Measurements from ENCODE around the gene PKNOX2. TPM values are rescaled to one million over a fixed set of nuclear protein-coding genes. Genes with fewer than 3 reads are reported as not detected.

The PKNOX2 gene
- total RNA-seq, 1 experiment from 2014 or later = 3.7 TPM

DNA sequence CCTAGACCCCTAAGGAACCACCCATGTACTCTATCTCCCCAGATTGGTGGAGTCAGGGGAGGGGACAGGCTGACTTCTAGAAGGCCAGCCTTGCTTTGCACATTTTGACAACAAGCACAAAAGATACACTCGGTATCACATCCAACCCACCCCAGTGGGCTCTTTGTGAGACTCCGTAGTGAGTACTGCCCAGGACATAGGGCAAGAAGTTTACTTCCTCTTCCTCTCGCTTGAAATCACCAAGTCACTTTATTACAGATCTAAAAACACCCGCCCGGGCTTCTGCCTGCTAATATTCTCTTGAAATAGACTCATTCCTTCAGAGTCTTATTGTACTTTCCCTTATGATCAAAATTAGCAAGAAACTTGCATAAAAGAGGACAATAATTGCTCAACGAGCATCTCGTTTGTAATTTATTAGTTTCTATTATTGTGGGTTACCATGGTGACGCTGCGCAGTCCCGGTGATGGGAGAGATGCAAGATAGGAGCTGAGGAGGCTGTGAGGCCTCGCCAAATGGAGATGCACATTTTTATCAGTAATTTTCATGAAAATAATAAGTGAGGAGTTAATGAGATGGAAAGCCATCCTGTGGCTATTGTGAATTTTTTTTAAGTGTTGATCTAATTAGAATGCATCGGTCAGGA lies 234.6 kb downstream of the PKNOX2 start:
- H3K36me3 Mint-ChIP-seq = no peaks in the 10 kb centered on the region
- CTCF ChIA-PET = interaction anchor here (0.6 to 10.4 kb wide), 5 partner anchors 27 to 54 kb away, joined by 3 to 96 read pairs (median 5); no protein-coding TSS in a partner anchor
- no peak overlapping the region for H3K4me3 Mint-ChIP-seq
- no peak for ATAC-seq
- TF ChIP-seq CREB1 (CRISPR knock-in tag; IDR thresholded peaks at IDR 0.05) (no peak), GTF2I (CRISPR knock-in tag; conservative IDR thresholded peaks at IDR 0.05) (no peak), ZNF232 (CRISPR knock-in tag; IDR thresholded peaks at IDR 0.05) (no peak), ESRRA (CRISPR knock-in tag; IDR thresholded peaks at IDR 0.05; ENCODE audit: borderline replicate concordance) (no peak), SOX15 (CRISPR knock-in tag; IDR thresholded peaks at IDR 0.05) (no peak), GABPB1 (CRISPR knock-in tag; IDR thresholded peaks at IDR 0.05) (no peak), SMAD4 (CRISPR knock-in tag; IDR thresholded peaks at IDR 0.05) (no peak)
- TF ChIP-seq, protein P1, sequence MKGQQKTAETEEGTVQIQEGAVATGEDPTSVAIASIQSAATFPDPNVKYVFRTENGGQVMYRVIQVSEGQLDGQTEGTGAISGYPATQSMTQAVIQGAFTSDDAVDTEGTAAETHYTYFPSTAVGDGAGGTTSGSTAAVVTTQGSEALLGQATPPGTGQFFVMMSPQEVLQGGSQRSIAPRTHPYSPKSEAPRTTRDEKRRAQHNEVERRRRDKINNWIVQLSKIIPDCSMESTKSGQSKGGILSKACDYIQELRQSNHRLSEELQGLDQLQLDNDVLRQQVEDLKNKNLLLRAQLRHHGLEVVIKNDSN (CRISPR knock-in tag; IDR thresholded peaks at IDR 0.05) = no peak
- TF ChIP-seq, protein P2, sequence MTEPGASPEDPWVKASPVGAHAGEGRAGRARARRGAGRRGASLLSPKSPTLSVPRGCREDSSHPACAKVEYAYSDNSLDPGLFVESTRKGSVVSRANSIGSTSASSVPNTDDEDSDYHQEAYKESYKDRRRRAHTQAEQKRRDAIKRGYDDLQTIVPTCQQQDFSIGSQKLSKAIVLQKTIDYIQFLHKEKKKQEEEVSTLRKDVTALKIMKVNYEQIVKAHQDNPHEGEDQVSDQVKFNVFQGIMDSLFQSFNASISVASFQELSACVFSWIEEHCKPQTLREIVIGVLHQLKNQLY (CRISPR knock-in tag; IDR thresholded peaks at IDR 0.05) = no peak
- TF ChIP-seq, protein P3, sequence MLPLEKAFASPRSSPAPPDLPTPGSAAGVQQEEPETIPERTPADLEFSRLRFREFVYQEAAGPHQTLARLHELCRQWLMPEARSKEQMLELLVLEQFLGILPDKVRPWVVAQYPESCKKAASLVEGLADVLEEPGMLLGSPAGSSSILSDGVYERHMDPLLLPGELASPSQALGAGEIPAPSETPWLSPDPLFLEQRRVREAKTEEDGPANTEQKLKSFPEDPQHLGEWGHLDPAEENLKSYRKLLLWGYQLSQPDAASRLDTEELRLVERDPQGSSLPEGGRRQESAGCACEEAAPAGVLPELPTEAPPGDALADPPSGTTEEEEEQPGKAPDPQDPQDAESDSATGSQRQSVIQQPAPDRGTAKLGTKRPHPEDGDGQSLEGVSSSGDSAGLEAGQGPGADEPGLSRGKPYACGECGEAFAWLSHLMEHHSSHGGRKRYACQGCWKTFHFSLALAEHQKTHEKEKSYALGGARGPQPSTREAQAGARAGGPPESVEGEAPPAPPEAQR (CRISPR knock-in tag; IDR thresholded peaks at IDR 0.05) = no peak
- TF ChIP-seq, protein P4, sequence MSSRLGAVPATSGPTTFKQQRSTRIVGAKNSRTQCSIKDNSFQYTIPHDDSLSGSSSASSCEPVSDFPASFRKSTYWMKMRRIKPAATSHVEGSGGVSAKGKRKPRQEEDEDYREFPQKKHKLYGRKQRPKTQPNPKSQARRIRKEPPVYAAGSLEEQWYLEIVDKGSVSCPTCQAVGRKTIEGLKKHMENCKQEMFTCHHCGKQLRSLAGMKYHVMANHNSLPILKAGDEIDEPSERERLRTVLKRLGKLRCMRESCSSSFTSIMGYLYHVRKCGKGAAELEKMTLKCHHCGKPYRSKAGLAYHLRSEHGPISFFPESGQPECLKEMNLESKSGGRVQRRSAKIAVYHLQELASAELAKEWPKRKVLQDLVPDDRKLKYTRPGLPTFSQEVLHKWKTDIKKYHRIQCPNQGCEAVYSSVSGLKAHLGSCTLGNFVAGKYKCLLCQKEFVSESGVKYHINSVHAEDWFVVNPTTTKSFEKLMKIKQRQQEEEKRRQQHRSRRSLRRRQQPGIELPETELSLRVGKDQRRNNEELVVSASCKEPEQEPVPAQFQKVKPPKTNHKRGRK (CRISPR knock-in tag; IDR thresholded peaks at IDR 0.05; ENCODE audit: borderline replicate concordance) = no peak
- TF ChIP-seq, protein P5, sequence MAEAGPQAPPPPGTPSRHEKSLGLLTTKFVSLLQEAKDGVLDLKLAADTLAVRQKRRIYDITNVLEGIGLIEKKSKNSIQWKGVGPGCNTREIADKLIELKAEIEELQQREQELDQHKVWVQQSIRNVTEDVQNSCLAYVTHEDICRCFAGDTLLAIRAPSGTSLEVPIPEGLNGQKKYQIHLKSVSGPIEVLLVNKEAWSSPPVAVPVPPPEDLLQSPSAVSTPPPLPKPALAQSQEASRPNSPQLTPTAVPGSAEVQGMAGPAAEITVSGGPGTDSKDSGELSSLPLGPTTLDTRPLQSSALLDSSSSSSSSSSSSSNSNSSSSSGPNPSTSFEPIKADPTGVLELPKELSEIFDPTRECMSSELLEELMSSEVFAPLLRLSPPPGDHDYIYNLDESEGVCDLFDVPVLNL (CRISPR knock-in tag; IDR thresholded peaks at IDR 0.05; ENCODE audit: borderline replicate concordance, low read depth) = no peak
- TF ChIP-seq, protein P6, sequence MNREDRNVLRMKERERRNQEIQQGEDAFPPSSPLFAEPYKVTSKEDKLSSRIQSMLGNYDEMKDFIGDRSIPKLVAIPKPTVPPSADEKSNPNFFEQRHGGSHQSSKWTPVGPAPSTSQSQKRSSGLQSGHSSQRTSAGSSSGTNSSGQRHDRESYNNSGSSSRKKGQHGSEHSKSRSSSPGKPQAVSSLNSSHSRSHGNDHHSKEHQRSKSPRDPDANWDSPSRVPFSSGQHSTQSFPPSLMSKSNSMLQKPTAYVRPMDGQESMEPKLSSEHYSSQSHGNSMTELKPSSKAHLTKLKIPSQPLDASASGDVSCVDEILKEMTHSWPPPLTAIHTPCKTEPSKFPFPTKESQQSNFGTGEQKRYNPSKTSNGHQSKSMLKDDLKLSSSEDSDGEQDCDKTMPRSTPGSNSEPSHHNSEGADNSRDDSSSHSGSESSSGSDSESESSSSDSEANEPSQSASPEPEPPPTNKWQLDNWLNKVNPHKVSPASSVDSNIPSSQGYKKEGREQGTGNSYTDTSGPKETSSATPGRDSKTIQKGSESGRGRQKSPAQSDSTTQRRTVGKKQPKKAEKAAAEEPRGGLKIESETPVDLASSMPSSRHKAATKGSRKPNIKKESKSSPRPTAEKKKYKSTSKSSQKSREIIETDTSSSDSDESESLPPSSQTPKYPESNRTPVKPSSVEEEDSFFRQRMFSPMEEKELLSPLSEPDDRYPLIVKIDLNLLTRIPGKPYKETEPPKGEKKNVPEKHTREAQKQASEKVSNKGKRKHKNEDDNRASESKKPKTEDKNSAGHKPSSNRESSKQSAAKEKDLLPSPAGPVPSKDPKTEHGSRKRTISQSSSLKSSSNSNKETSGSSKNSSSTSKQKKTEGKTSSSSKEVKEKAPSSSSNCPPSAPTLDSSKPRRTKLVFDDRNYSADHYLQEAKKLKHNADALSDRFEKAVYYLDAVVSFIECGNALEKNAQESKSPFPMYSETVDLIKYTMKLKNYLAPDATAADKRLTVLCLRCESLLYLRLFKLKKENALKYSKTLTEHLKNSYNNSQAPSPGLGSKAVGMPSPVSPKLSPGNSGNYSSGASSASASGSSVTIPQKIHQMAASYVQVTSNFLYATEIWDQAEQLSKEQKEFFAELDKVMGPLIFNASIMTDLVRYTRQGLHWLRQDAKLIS (CRISPR knock-in tag; IDR thresholded peaks at IDR 0.05; ENCODE audit: borderline replicate concordance) = no peak
- POLR2A ChIA-PET = no interaction called here
- peaks cover 15% of the 10 kb centered on the region for H3K27me3 Mint-ChIP-seq (ENCODE audit: low read depth)
- H3K4me1 Mint-ChIP-seq = peaks cover 50% of the 10 kb centered on the region
- no peak overlapping the region for H3K27ac Mint-ChIP-seq
- no peak for DNase-seq (ENCODE audit: low spot score)
- no peaks in the 10 kb centered on the region for H3K9me3 Mint-ChIP-seq

DNA sequence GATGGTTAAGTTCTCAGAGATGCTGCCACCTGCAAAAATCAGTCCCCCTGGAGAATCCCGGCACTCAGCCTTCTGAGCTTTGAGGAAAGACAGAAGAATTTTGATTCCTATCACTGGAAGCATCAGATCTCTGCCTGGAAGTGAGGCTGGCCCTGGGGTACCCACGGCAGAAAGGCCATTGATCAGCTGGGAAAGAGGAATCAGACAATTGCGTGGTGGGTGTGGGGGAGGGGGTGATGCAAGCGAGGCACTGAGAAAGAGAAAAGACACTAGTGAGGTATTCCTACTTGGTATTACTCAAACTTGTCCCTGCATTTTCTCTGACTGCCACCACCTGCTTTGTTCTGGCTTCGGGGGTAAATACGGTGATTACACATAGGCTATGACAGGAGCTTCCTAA lies 235.4 kb downstream of the PKNOX2 start:
- Mint-ChIP-seq H3K27ac (no peak overlapping the region), H3K27me3 (ENCODE audit: low read depth) (peaks cover 17% of the 10 kb centered on the region), H3K36me3 (no peaks in the 10 kb centered on the region), H3K4me1 (peaks cover 59% of the 10 kb centered on the region), H3K9me3 (no peaks in the 10 kb centered on the region), H3K4me3 (no peak overlapping the region)
- ChIA-PET CTCF (interaction anchor here (0.6 to 10.4 kb wide), 5 partner anchors 23 to 55 kb away, joined by 3 to 96 read pairs (median 4); no protein-coding TSS in a partner anchor), POLR2A (no interaction called here)
- DNase-seq (ENCODE audit: low spot score) (no peak), ATAC-seq (no peak)
- TF ChIP-seq PRRX2 (CRISPR knock-in tag; IDR thresholded peaks at IDR 0.05) (no peak), MXD4 (CRISPR knock-in tag; IDR thresholded peaks at IDR 0.05; ENCODE audit: borderline replicate concordance) (no peak), NFE2L1 (CRISPR knock-in tag; IDR thresholded peaks at IDR 0.05) (no peak)
- TF ChIP-seq, protein P7, sequence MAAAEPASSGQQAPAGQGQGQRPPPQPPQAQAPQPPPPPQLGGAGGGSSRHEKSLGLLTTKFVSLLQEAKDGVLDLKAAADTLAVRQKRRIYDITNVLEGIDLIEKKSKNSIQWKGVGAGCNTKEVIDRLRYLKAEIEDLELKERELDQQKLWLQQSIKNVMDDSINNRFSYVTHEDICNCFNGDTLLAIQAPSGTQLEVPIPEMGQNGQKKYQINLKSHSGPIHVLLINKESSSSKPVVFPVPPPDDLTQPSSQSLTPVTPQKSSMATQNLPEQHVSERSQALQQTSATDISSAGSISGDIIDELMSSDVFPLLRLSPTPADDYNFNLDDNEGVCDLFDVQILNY (CRISPR knock-in tag; IDR thresholded peaks at IDR 0.05) = no peak

Measured in WTC11 (cell line).